Endothelial cell of umbilical vein (primary cell): Measurements from ENCODE around the gene CTNNA2. TPM values are rescaled to one million over a fixed set of nuclear protein-coding genes. Genes with fewer than 3 reads are reported as not detected.

ENCODE experiments used
- BruUV-seq: library from RNA; stranded (reverse); fragments of 400-500 nt; replicated peaks from 2 replicates; lab custom pipeline; 2021; lab: Mats Ljungman, UMichigan
- CTCF ChIA-PET: fragments of 300-600, 350-600 bp; sonication (Branson Sonifier 250); formaldehyde crosslinking; loops from one replicate; lab custom pipeline; 2021; ENCODE audit warnings: antibody characterized with exemption, inconsistent platforms; lab: Charles Lee
- POLR2A ChIA-PET: fragments of 300-600, 350-600 bp; sonication (Branson Sonifier 250); formaldehyde crosslinking; loops from one replicate; lab custom pipeline; 2021; ENCODE audit warnings: antibody characterized with exemption, inconsistent platforms; lab: Charles Lee
- DNase-seq: peaks from one replicate; pipeline ENCODE4 v3.0.0-alpha.2; 2011; ENCODE audit warnings: low read depth, low spot score
- FAIRE-seq: peaks from 2 replicates; lab custom pipeline; 2011; peaks lifted over from hg19 to GRCh38; lab: Jason Lieb, UNC
- H2AFZ ChIP-seq: 2 replicates; pipeline ENCODE4 v1.6.0; 2012; ENCODE audit warnings: low read depth, low read length, control low read depth, inconsistent platforms
- H3K27ac ChIP-seq: 2 replicates; pipeline ENCODE4 v1.5.1; 2011; ENCODE audit warnings: low read depth, mild to moderate bottlenecking, control low read depth, low read length, moderate library complexity; ENCODE audit not compliant: insufficient read depth
- H3K27me3 ChIP-seq, 2 experiments: 2 replicates each; pipeline versions ENCODE4 v1.6.0 to v1.6.1; 2011; ENCODE audit warnings: low read length in 2 of 2, mixed read lengths in 1 of 2; ENCODE audit not compliant: control insufficient read depth in 2 of 2, insufficient read depth in 2 of 2
- H3K36me3 ChIP-seq, 2 experiments: 2 replicates in 1 of 2; 3 replicates in 1 of 2; pipeline ENCODE4 v1.5.1; 2011; ENCODE audit warnings: low read length in 2 of 2, mild to moderate bottlenecking in 1 of 2, moderate library complexity in 1 of 2; ENCODE audit not compliant: control insufficient read depth in 2 of 2, insufficient read depth in 2 of 2; ENCODE audit errors: extremely low read depth in 1 of 2
- H3K4me1 ChIP-seq: 3 replicates; pipeline ENCODE4 v1.5.1; 2011; ENCODE audit warnings: mild to moderate bottlenecking, low read length; ENCODE audit not compliant: control insufficient read depth, insufficient read depth; ENCODE audit errors: extremely low read depth
- H3K4me2 ChIP-seq: 2 replicates; pipeline ENCODE4 v1.6.1; 2011; ENCODE audit warnings: low read length, control low read depth, mixed read lengths; ENCODE audit not compliant: insufficient read depth
- H3K4me3 ChIP-seq, 3 experiments: fragments of 200-600 bp in 1 of 3; sonication (generic), shearing (Covaris generic) in 1 of 3; replicated peaks in 1 of 3; 2 replicates each; pipeline ENCODE4 v1.5.1; 2011 to 2016; ENCODE audit warnings: control low read depth in 3 of 3, low read length in 3 of 3, mild to moderate bottlenecking in 2 of 3, inconsistent platforms in 1 of 3, low read depth in 1 of 3, moderate library complexity in 1 of 3; ENCODE audit not compliant: insufficient read depth in 1 of 3
- H3K79me2 ChIP-seq: 2 replicates; pipeline ENCODE4 v1.6.0; 2012; ENCODE audit warnings: low read length, inconsistent platforms; ENCODE audit not compliant: control insufficient read depth, insufficient read depth
- H3K9ac ChIP-seq: replicated peaks from 2 replicates; pipeline ENCODE3; 2011; ENCODE audit warnings: low read length, control low read depth; ENCODE audit not compliant: insufficient read depth; ENCODE audit errors: extremely low read depth
- H3K9me1 ChIP-seq: replicated peaks from 3 replicates; pipeline ENCODE4 v1.6.0; 2011; ENCODE audit warnings: mild to moderate bottlenecking, low read length; ENCODE audit not compliant: control insufficient read depth, insufficient read depth; ENCODE audit errors: extremely low read depth
- H3K9me3 ChIP-seq: replicated peaks from 2 replicates; pipeline ENCODE4 v1.5.1; 2012; ENCODE audit warnings: low read length, inconsistent platforms; ENCODE audit not compliant: control insufficient read depth, insufficient read depth
- H4K20me1 ChIP-seq: replicated peaks from 2 replicates; pipeline ENCODE3; 2011; ENCODE audit warnings: mild to moderate bottlenecking, low read length; ENCODE audit not compliant: control insufficient read depth, insufficient read depth; ENCODE audit errors: extremely low read depth
- EZH2 ChIP-seq: IDR thresholded peaks from 2 replicates; pipeline ENCODE4 v1.6.1; 2012; ENCODE audit warnings: borderline replicate concordance, low read depth, mild to moderate bottlenecking, moderate library complexity, low read length, inconsistent platforms; ENCODE audit not compliant: severe bottlenecking
- FOS ChIP-seq: IDR thresholded peaks from 2 replicates; pipeline ENCODE4 v1.6.1; 2011; ENCODE audit warnings: mild to moderate bottlenecking, low read length, moderate library complexity, borderline replicate concordance; ENCODE audit not compliant: insufficient read depth
- GATA2 ChIP-seq: IDR thresholded peaks from 2 replicates; pipeline ENCODE4 v1.7.0; 2011; ENCODE audit warnings: low read depth, mild to moderate bottlenecking, moderate library complexity, mixed read lengths, low read length; ENCODE audit not compliant: insufficient read length, insufficient read depth
- JUN ChIP-seq: IDR thresholded peaks from 2 replicates; pipeline ENCODE4 v1.6.1; 2011; ENCODE audit warnings: borderline replicate concordance, low read depth; ENCODE audit not compliant: insufficient read length, insufficient read depth
- MYC ChIP-seq: IDR thresholded peaks from one replicate; pipeline ENCODE4 v1.6.1; 2011; ENCODE audit warnings: mild to moderate bottlenecking, low read depth, low read length
- POLR2A ChIP-seq: IDR thresholded peaks from 2 replicates; pipeline ENCODE4 v1.6.1; 2012; ENCODE audit warnings: low read depth, mild to moderate bottlenecking, control low read depth, low read length
- POLR2AphosphoS5 ChIP-seq: IDR thresholded peaks from 2 replicates; pipeline ENCODE4 v1.6.1; 2012; ENCODE audit warnings: low read depth, mild to moderate bottlenecking, control low read depth, low read length, moderate library complexity; ENCODE audit not compliant: insufficient read depth
- dilution Hi-C: fragments of 300-500 bp; cut with MboI; formaldehyde crosslinking; loops from one replicate; pipeline ENCODE4 v1.15.0; 2019; ENCODE audit warnings: low sequenced_read_pairs; ENCODE audit not compliant: extremely low pct_ligation_motif_present
- intact Hi-C: fragments of 100-400 bp; cut with micrococcal nuclease; formaldehyde crosslinking; loops from one replicate; pipeline ENCODE4 v1.10.0; 2022
- polyA plus RNA-seq, 4 experiments: library from polyadenylated mRNA; depleted of rRNA in 3 of 4; stranded (reverse) in 3 of 4; unstranded in 1 of 4; fragments of >200 nt; gene quantifications; 2 replicates each; pipeline versions ENCODE4 v1.2.1 to v1.2.3, GENCODE V29; 2011 to 2012; ENCODE audit warnings: missing spikeins in 1 of 4
- total RNA-seq: library from RNA; stranded (reverse); gene quantifications from 2 replicates; pipeline ENCODE4 v1.2.3, GENCODE V29; 2021
- TF ChIP-seq, protein P1 (sequence below), 2 donors: IDR thresholded peaks; 1 replicate in 1 of 2; 2 replicates in 1 of 2; pipeline ENCODE4 v1.5.1; 2011; ENCODE audit warnings: low read length in 2 of 2, mild to moderate bottlenecking in 2 of 2, moderate library complexity in 2 of 2, control low read depth in 1 of 2, inconsistent platforms in 1 of 2, low read depth in 1 of 2; ENCODE audit not compliant: insufficient read depth in 1 of 2; ENCODE audit errors: extremely low read depth in 1 of 2
- TF ChIP-seq, protein P2 (sequence below): IDR thresholded peaks from 2 replicates; pipeline ENCODE4 v1.6.1; 2011; ENCODE audit not compliant: insufficient read depth, insufficient read length

The CTNNA2 gene
- total and polyA plus RNA-seq, 2 donors (not counting 3 experiments of a cell fraction or from before 2014, with no cell fraction given), result not detected

DNA sequence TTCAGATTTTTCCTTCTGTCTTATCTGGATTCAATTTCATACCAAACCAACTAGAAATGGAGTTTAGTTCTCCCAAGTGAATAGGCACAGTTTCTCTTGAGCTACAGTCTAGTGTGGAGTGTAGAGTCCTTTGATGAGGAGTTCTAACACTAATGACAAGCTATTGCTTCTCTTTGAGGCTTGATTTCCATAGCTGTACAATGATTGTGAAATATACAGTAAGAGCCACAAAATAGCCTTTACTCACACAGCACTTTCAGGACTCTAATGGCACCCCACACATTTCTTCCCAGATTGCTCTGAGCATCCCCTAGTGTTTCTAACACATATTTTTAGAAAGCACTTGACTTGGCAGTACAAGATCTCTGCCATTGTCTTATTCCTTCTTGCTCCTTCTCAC lies 638.4 kb downstream of the CTNNA2 start:
- Histone ChIP-seq H3K36me3 (no peaks in the 10 kb centered on the region), H3K4me1 (no peaks in the 10 kb centered on the region), H3K27me3 (no peaks in the 10 kb centered on the region), H4K20me1 (no peaks in the 10 kb centered on the region), H3K27ac (no peak overlapping the region), H3K9me3 (peaks cover 7% of the 10 kb centered on the region), H3K4me2 (no peak overlapping the region), H3K9ac (no peak overlapping the region), H3K79me2 (no peaks in the 10 kb centered on the region), H3K4me3 (no peak overlapping the region), H3K9me1 (no peaks in the 10 kb centered on the region), H2AFZ (no peak overlapping the region)
- CTCF ChIA-PET, result no interaction called here
- dilution Hi-C loops (no loop called here), intact Hi-C loops (no loop called here)
- no TSS peak for BruUV-seq
- TF ChIP-seq MYC (no peak), FOS (no peak), EZH2 (no peak), POLR2A (no peak), JUN (no peak), POLR2AphosphoS5 (no peak), GATA2 (no peak)
- TF ChIP-seq, protein P1, sequence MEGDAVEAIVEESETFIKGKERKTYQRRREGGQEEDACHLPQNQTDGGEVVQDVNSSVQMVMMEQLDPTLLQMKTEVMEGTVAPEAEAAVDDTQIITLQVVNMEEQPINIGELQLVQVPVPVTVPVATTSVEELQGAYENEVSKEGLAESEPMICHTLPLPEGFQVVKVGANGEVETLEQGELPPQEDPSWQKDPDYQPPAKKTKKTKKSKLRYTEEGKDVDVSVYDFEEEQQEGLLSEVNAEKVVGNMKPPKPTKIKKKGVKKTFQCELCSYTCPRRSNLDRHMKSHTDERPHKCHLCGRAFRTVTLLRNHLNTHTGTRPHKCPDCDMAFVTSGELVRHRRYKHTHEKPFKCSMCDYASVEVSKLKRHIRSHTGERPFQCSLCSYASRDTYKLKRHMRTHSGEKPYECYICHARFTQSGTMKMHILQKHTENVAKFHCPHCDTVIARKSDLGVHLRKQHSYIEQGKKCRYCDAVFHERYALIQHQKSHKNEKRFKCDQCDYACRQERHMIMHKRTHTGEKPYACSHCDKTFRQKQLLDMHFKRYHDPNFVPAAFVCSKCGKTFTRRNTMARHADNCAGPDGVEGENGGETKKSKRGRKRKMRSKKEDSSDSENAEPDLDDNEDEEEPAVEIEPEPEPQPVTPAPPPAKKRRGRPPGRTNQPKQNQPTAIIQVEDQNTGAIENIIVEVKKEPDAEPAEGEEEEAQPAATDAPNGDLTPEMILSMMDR (IDR thresholded peaks at IDR 0.05; ENCODE audit: extremely low read depth in 1 of 2, insufficient read depth in 1 of 2, low read depth in 1 of 2, low read length in 2 of 2), result no peak
- TF ChIP-seq, protein P2, sequence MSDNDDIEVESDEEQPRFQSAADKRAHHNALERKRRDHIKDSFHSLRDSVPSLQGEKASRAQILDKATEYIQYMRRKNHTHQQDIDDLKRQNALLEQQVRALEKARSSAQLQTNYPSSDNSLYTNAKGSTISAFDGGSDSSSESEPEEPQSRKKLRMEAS, result no peak
- DNase-seq (no peak), FAIRE-seq (no peak)
- POLR2A ChIA-PET, result no interaction called here
